Fibroblast of the conjunctiva (primary cell): ENCODE measurements around the gene SH3BGRL2.
A peak's percentile ranks its signal among the peaks of the same experiment; 100 is the strongest.

Experiments used
- DNase-seq: peaks from one replicate; pipeline ENCODE4 v3.0.0-alpha.2; 2010; ENCODE audit warnings: low read depth

The SH3BGRL2 gene

GRCh38 chr6:79699606-79700005 lies 68.5 kb downstream of the SH3BGRL2 start:
- no peak for DNase-seq

- DNase-seq = no peak
Observed at GRCh38 chr6:79702691-79703090, 71.6 kb downstream of the SH3BGRL2 start.

DNA sequence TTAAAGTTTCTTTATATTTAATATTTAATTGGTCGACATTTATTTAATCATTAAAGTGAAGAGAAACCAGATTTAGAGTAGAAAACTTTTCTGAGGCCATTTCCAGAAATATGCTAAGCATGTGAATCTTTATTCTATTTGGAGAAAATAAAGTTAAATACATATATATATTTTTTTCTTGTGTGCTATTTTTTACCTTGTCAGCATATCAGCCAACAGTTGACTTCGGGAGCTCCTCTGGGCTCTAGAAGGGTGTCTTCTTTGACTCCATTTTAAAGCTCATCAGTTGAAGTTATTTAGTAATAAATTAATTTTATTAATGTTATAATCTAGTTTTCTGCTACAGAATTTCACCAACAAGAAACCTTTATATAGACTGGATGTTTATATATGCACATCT lies 73.1 kb downstream of the SH3BGRL2 start:
- DNase-seq = no peak

GRCh38 chr6:79705456-79705995 lies 74.4 kb downstream of the SH3BGRL2 start:
- no peak for DNase-seq

GRCh38 chr6:79706527-79706926 lies 75.4 kb downstream of the SH3BGRL2 start:
- DNase-seq = no peak

- no peak for DNase-seq
Observed at GRCh38 chr6:79707621-79708020, 76.5 kb downstream of the SH3BGRL2 start.

- no peak for DNase-seq
Observed at GRCh38 chr6:79708095-79708791, 77.1 kb downstream of the SH3BGRL2 start.

DNA sequence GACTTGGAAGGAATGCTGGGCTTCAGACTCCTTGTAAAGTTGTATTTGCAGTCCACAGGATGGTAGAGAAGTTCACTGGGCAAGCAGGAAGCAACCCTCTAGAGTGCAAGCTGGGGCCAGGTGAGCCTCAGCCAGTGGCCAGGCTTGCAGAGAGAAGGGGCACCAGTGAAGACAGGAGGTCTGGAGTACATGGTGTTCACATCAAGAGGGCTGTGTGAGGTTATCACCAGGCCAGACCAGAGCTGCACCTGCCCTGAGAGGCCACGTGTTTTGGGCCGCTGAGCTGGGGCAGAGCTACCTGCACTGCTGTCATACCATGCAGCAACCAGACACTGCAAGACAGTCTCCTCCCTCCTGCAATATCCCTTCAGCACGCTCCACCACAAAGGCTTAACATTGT lies 79.0 kb downstream of the SH3BGRL2 start:
- DNase-seq = no peak

GRCh38 chr6:79711167-79711566 lies 80.0 kb downstream of the SH3BGRL2 start:
- no peak for DNase-seq

DNA sequence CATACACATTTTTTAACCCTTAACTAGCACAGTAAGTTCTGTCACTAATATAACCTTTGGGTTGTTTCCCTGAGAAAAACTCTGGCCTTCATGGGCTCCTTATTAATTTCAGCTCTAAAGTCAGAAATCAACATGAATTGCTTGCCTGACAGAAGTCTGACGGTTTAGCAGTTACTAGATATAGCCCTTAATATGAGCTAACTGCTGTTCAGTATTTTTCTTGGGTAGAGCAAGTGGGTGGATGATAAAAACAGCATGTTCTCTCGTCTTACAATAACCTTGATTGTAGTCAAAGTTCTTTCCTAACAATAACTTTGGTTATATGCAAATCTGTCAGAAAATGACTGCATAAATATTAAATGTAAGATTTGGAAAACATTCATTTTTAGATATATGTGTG lies 81.0 kb downstream of the SH3BGRL2 start:
- no peak for DNase-seq

DNA sequence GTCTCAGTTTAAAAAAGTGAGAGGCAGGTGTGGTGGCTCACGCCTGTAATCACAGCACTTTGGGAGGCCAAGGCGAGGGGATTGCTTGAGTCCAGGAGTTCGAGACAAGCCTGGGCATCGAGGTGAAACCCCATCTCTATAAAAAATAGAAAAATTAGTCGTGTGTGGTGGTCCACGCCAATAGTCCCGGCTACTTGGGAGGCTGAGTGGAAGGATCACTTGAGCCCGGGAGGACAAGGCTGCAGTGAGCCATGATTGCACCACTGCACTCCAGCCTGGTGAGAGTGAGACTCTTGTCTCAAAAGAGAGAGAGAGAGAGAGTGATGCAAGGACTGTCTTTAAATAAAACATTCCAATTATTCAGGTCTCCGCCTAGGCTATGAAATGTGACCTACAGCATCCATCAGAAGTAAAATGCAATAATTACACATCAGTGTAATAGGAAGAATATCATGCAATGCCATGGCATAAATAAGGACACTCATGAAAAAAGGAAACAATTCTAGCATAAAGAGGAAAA lies 81.5 kb downstream of the SH3BGRL2 start:
- DNase-seq = no peak

- peak; percentile 24 for DNase-seq
Observed at GRCh38 chr6:79713701-79714322, 82.7 kb downstream of the SH3BGRL2 start.

- DNase-seq = no peak
Observed at GRCh38 chr6:79717989-79718388, 86.9 kb downstream of the SH3BGRL2 start.

DNA sequence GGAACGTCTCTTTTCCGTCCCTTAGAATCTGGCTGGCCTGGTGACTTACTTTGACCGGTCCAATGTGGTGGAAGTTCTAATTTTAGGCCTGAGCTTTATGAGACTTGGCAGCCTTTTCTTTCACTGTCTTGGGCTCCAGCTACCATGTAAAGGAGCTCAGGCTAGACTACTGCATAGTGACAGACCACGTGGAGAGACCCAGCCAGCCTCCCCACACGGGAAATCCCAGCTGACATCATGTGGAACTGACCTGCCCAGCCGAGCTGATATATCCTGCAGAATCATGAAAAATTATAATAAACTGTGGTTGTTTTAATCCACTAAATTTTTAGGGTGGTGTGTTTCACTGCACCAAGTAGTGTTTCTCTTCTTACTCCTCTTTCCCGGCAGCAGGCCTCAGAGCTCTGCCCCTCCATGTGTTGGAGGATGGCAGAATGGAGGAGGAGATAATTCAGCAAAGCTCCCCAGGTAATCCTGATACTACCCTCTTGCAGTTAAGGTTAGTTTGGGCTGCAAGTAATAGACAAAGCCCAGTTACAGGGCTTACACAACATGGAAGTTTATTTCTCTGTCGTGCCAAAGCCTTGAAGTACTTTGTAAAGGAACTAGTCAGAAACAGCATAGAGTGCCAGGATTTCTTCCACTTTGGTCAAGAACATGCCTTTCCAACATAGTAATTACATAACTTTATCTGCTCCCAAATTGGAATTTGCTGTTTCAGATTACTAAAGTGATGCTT lies 87.5 kb downstream of the SH3BGRL2 start:
- DNase-seq = peak; percentile 9

GRCh38 chr6:79719248-79719960 lies 88.3 kb downstream of the SH3BGRL2 start:
- DNase-seq = peak; percentile 58

- no peak for DNase-seq
Observed at GRCh38 chr6:79724816-79725215, 93.7 kb downstream of the SH3BGRL2 start.

GRCh38 chr6:79731471-79731870 lies 100.3 kb downstream of the SH3BGRL2 start:
- no peak for DNase-seq

GRCh38 chr6:79733388-79733787 lies 102.3 kb downstream of the SH3BGRL2 start:
- no peak for DNase-seq

DNA sequence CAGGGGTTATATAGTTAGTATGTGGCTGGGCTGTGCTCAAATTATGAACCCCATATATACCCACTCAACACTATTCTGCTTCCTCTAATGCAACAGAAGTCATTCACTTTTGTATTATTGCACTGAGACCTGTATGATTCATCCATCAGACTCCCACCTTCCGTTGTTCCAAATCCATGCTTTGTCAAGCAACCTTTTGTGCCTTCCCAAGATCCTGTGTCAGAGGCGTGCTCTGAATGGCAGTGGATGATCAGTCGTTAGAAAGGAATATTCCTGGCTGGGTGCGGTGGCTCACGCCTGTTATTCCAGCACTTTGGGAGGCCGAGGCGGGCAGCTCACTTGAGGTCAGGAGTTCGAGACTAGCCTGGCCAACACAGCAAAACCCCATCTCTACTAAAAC lies 103.2 kb downstream of the SH3BGRL2 start:
- DNase-seq = no peak

GRCh38 chr6:79735183-79735582 lies 104.1 kb downstream of the SH3BGRL2 start:
- no peak for DNase-seq

- DNase-seq = no peak
Observed at GRCh38 chr6:79737172-79737571, 106.0 kb downstream of the SH3BGRL2 start.

- DNase-seq = no peak
Observed at GRCh38 chr6:79742030-79742429, 110.9 kb downstream of the SH3BGRL2 start.
